ENCODE results near the gene FBLN5.

FBLN5 gene

DNA sequence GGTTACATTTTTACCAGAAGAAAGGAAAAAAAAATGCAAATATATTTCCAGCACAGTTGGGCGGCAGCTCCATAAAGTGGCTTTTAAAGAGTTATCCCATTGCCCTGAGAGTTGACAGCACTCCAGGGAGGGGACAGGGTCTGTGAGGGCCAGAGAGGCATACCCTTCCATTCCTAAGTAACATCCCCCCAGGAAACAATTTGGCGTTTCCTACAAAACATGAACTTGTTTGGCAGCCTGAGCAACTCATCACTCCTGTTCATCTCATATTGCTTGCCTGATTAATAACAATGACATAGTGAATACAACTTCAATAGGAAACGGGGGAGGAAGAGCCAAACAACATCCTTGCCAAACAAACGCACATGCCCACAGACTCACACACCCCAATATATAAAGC, 103.5 kb downstream of the FBLN5 start:
- no peak overlapping the region for H3K4me3 ChIP-seq (ENCODE audit: low read depth, low read length)
- TF ChIP-seq CTCF (IDR thresholded peaks at IDR 0.05; ENCODE audit: borderline replicate concordance, insufficient read depth, low read depth, low read length), result no peak

- no peak overlapping the region for H3K4me3 ChIP-seq (ENCODE audit: low read depth, low read length)
- no peak for TF ChIP-seq CTCF (IDR thresholded peaks at IDR 0.05; ENCODE audit: borderline replicate concordance, insufficient read depth, low read depth, low read length)
Observed at GRCh38 chr14:91843437-91843836, 104.1 kb downstream of the FBLN5 start.

DNA sequence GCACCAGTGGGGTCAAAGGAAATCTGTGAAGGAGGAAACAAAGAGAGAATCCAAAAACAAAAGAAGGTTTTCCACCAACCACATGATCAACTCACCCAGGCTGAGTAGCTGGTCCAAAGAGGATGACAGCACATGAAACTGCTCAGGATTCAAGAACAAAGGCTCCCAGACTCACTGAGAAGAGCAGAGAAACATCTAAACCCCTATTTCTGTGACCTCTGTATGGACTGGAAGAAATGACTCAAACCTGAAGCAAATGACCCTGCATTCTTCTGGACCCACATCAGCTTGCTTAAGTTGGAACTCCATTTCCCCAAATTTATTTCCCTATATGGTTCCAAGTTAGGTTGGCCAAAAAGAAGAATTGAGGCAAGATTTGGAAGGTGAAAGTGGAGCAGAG, 106.4 kb downstream of the FBLN5 start:
- no peak overlapping the region for H3K4me3 ChIP-seq (ENCODE audit: low read depth, low read length)

GRCh38 chr14:91839749-91840148, 107.7 kb downstream of the FBLN5 start:
- TF ChIP-seq CTCF (IDR thresholded peaks at IDR 0.05; ENCODE audit: borderline replicate concordance, insufficient read depth, low read depth, low read length), result no peak

More for the DNA sequence above, 106.4 kb downstream of the FBLN5 start:
- TF ChIP-seq CTCF (IDR thresholded peaks at IDR 0.05; ENCODE audit: borderline replicate concordance, insufficient read depth, low read depth, low read length), result no peak

GRCh38 chr14:91837076-91837475, 110.4 kb downstream of the FBLN5 start:
- H3K4me3 ChIP-seq (ENCODE audit: low read depth, low read length), result peak overlapping the region; percentile 22
- no peak for TF ChIP-seq CTCF (IDR thresholded peaks at IDR 0.05; ENCODE audit: borderline replicate concordance, insufficient read depth, low read depth, low read length)

More at GRCh38 chr14:91839749-91840148, 107.7 kb downstream of the FBLN5 start:
- H3K4me3 ChIP-seq (ENCODE audit: low read depth, low read length), result no peak overlapping the region

GRCh38 chr14:91835920-91836843, 111.3 kb downstream of the FBLN5 start:
- H3K4me3 ChIP-seq (ENCODE audit: low read depth, low read length), result peak overlapping the region; percentile 43
- no peak for TF ChIP-seq CTCF (IDR thresholded peaks at IDR 0.05; ENCODE audit: borderline replicate concordance, insufficient read depth, low read depth, low read length)
